Mucosa of rectum (tissue), 2 donors: Measurements from ENCODE around the gene HSFX3.
"Not testable (repeated sequence)": the region's sequence is repeated elsewhere in the genome, so short reads cannot be mapped to it uniquely, and the experiment has no call there.

Source experiments
- H3K27ac ChIP-seq, 2 donors: one replicate each; pipeline ENCODE4 v1.7.0; 2013; ENCODE audit warnings: inconsistent platforms in 2 of 2, low read depth in 2 of 2, low read length in 2 of 2
- H3K27me3 ChIP-seq, 2 donors: one replicate each; pipeline ENCODE4 v1.7.0; 2013; ENCODE audit warnings: low read length in 2 of 2; ENCODE audit not compliant: control insufficient read depth in 2 of 2, insufficient read depth in 2 of 2
- H3K36me3 ChIP-seq, 2 donors: one replicate each; pipeline ENCODE4 v1.7.0; 2013; ENCODE audit warnings: low read length in 2 of 2; ENCODE audit not compliant: control insufficient read depth in 2 of 2, insufficient read depth in 2 of 2
- H3K4me1 ChIP-seq, 2 donors: one replicate each; pipeline ENCODE4 v1.7.0; 2013; ENCODE audit warnings: low read length in 2 of 2, mild to moderate bottlenecking in 1 of 2; ENCODE audit not compliant: control insufficient read depth in 2 of 2, insufficient read depth in 2 of 2
- H3K4me3 ChIP-seq, 2 donors: one replicate each; pipeline ENCODE4 v1.7.0; 2013; ENCODE audit warnings: low read length in 2 of 2
- H3K9ac ChIP-seq, 2 donors: one replicate each; pipeline ENCODE4 v1.7.0; 2013; ENCODE audit warnings: low read length in 2 of 2, low read depth in 1 of 2, mild to moderate bottlenecking in 1 of 2
- H3K9me3 ChIP-seq, 2 donors: one replicate each; pipeline ENCODE4 v1.7.0; 2013; ENCODE audit warnings: low read length in 2 of 2; ENCODE audit not compliant: control insufficient read depth in 2 of 2
- donor health status: healthy.
- donor health status: Normal muscosa, but diverticular disease.

HSFX3 gene

GRCh38 chrX:149569770-149570169 lies 20.0 kb upstream of the HSFX3 start:
- Histone ChIP-seq H3K9ac (no peak overlapping the region), H3K36me3 (no peaks in the 10 kb centered on the region), H3K4me1 (no peaks in the 10 kb centered on the region), H3K27ac (no peak overlapping the region), H3K9me3 (no peaks in the 10 kb centered on the region), H3K4me3 (no peak overlapping the region), H3K27me3 (no peaks in the 10 kb centered on the region)

GRCh38 chrX:149568701-149569296 lies 19.1 kb upstream of the HSFX3 start:
- H3K27me3 ChIP-seq = no peaks in the 10 kb centered on the region
- no peak overlapping the region for H3K27ac ChIP-seq
- no peak overlapping the region for H3K9ac ChIP-seq
- H3K9me3 ChIP-seq = no peaks in the 10 kb centered on the region
- H3K4me1 ChIP-seq = no peaks in the 10 kb centered on the region
- H3K4me3 ChIP-seq = no peak overlapping the region
- H3K36me3 ChIP-seq = no peaks in the 10 kb centered on the region

GRCh38 chrX:149567621-149568417 lies 18.1 kb upstream of the HSFX3 start:
- Histone ChIP-seq H3K4me3 (no peak overlapping the region), H3K4me1 (no peaks in the 10 kb centered on the region), H3K9me3 (no peaks in the 10 kb centered on the region), H3K27ac (no peak overlapping the region), H3K36me3 (no peaks in the 10 kb centered on the region), H3K27me3 (no peaks in the 10 kb centered on the region), H3K9ac (no peak overlapping the region)

GRCh38 chrX:149563359-149563758 lies 13.6 kb upstream of the HSFX3 start:
- no peak overlapping the region for H3K27ac ChIP-seq
- no peak overlapping the region for H3K4me3 ChIP-seq
- no peaks in the 10 kb centered on the region for H3K4me1 ChIP-seq
- H3K9me3 ChIP-seq = no peaks in the 10 kb centered on the region
- no peaks in the 10 kb centered on the region for H3K36me3 ChIP-seq
- no peaks in the 10 kb centered on the region for H3K27me3 ChIP-seq
- no peak overlapping the region for H3K9ac ChIP-seq

GRCh38 chrX:149555251-149555650 lies 5.5 kb upstream of the HSFX3 start:
- H3K4me3 ChIP-seq, H3K9me3 ChIP-seq, H3K27me3 ChIP-seq: not testable (repeated sequence)

GRCh38 chrX:149551939-149552248 lies 2.2 kb upstream of the HSFX3 start:
- not testable (repeated sequence) for H3K9me3 ChIP-seq, H3K36me3 ChIP-seq, H3K27ac ChIP-seq, H3K27me3 ChIP-seq, H3K9ac ChIP-seq, H3K4me1 ChIP-seq, H3K4me3 ChIP-seq

More at GRCh38 chrX:149555251-149555650, 5.5 kb upstream of the HSFX3 start:
- H3K36me3 ChIP-seq, H3K27ac ChIP-seq, H3K9ac ChIP-seq, H3K4me1 ChIP-seq: not testable (repeated sequence)

- not testable (repeated sequence) for H3K4me1 ChIP-seq, H3K9me3 ChIP-seq, H3K4me3 ChIP-seq, H3K27me3 ChIP-seq, H3K27ac ChIP-seq, H3K9ac ChIP-seq, H3K36me3 ChIP-seq
Observed at GRCh38 chrX:149551245-149551938, 1.7 kb upstream of the HSFX3 start.

- not testable (repeated sequence) for H3K4me3 ChIP-seq, H3K9me3 ChIP-seq
Observed at GRCh38 chrX:149550454-149550853, 730 bp upstream of the HSFX3 start.

GRCh38 chrX:149547782-149548181 lies 1.9 kb downstream of the HSFX3 start:
- H3K27ac ChIP-seq, H3K9ac ChIP-seq, H3K4me1 ChIP-seq, H3K9me3 ChIP-seq, H3K27me3 ChIP-seq, H3K4me3 ChIP-seq, H3K36me3 ChIP-seq: not testable (repeated sequence)

More at GRCh38 chrX:149550454-149550853, 730 bp upstream of the HSFX3 start:
- not testable (repeated sequence) for H3K9ac ChIP-seq, H3K27ac ChIP-seq, H3K36me3 ChIP-seq, H3K27me3 ChIP-seq, H3K4me1 ChIP-seq

- not testable (repeated sequence) for H3K27ac ChIP-seq, H3K9ac ChIP-seq, H3K27me3 ChIP-seq, H3K36me3 ChIP-seq, H3K9me3 ChIP-seq, H3K4me1 ChIP-seq, H3K4me3 ChIP-seq
Observed at GRCh38 chrX:149546962-149547361, 2.8 kb downstream of the HSFX3 start.
